Vagina (tissue), 2 donors: Measurements from ENCODE around the gene TUSC7. TPM values are rescaled to one million over a fixed set of nuclear protein-coding genes. Genes with fewer than 3 reads are reported as not detected.

Experiments used
- DNase-seq, 2 donors: peaks; one replicate each; pipeline ENCODE4 v3.0.0-alpha.2; 2017; ENCODE audit errors: extremely low spot score in 2 of 2
- H3K27ac ChIP-seq: fragments of 200-600 bp; sonication (generic); one replicate; pipeline ENCODE4 v1.5.1; 2019
- H3K27me3 ChIP-seq: fragments of 200-600 bp; sonication (generic); one replicate; pipeline ENCODE4 v1.5.1; 2019
- H3K36me3 ChIP-seq, 2 donors: fragments of 200-600 bp; sonication (generic); one replicate each; pipeline ENCODE4 v1.5.1; 2017 to 2019
- H3K4me1 ChIP-seq: fragments of 200-600 bp; sonication (generic); one replicate; pipeline ENCODE4 v1.5.1; 2019
- H3K4me3 ChIP-seq, 2 donors: fragments of 200-600 bp; sonication (generic); 1 replicate in 1 of 2; 2 replicates in 1 of 2; pipeline ENCODE4 v1.5.1; 2016 to 2019
- H3K9me3 ChIP-seq: fragments of 200-600 bp; sonication (generic); one replicate; pipeline ENCODE4 v1.5.1; 2019
- CTCF ChIP-seq, 3 experiments: fragments of 450-650 bp in 2 of 3; fragments of 200-600 bp in 1 of 3; sonication (generic) in 1 of 3; IDR thresholded peaks; one replicate each; pipeline ENCODE4 v1.5.1; 2017 to 2019; ENCODE audit warnings: antibody characterized with exemption in 3 of 3, mild to moderate bottlenecking in 2 of 3, moderate library complexity in 2 of 3
- POLR2A ChIP-seq, 2 donors: fragments of 450-650 bp; IDR thresholded peaks; one replicate each; pipeline ENCODE4 v1.6.1; 2017; ENCODE audit warnings: antibody characterized with exemption in 2 of 2, mild to moderate bottlenecking in 2 of 2, moderate library complexity in 2 of 2
- POLR2AphosphoS5 ChIP-seq, 2 donors: sonication (generic); formaldehyde crosslinking; IDR thresholded peaks; one replicate each; pipeline ENCODE4 v1.9.0; 2017; ENCODE audit warnings: antibody characterized with exemption in 2 of 2, mild to moderate bottlenecking in 2 of 2, low read depth in 1 of 2; ENCODE audit not compliant: insufficient read depth in 1 of 2
- intact Hi-C: fragments of 100-400 bp; cut with DNase I; formaldehyde crosslinking; loops from one replicate; pipeline ENCODE4 v1.15.1; 2023
- total RNA-seq: library from RNA; depleted of rRNA; stranded (reverse); fragments of >200 nt; gene quantifications from one replicate; pipeline ENCODE4 v1.2.3, GENCODE V29; 2016

Gene TUSC7
- total RNA-seq, 1 donor from 2014 or later, result not detected

- Histone ChIP-seq H3K4me3 (no peak overlapping the region), H3K36me3 (no peaks in the 10 kb centered on the region), H3K9me3 (no peaks in the 10 kb centered on the region), H3K4me1 (no peaks in the 10 kb centered on the region), H3K27ac (no peak overlapping the region), H3K27me3 (no peaks in the 10 kb centered on the region)
- TF ChIP-seq POLR2A (IDR thresholded peaks at IDR 0.05), result no peak
- DNase-seq, result no peak
- intact Hi-C loops, result no loop called here
These were observed 7.2 kb upstream of the TUSC7 start for GRCh38 chr3:116702334-116702733.

GRCh38 chr3:116707531-116707930 is 2.0 kb upstream of the TUSC7 start:
- intact Hi-C loops, result no loop called here
- Histone ChIP-seq H3K9me3 (no peaks in the 10 kb centered on the region), H3K4me1 (no peaks in the 10 kb centered on the region), H3K27me3 (no peaks in the 10 kb centered on the region), H3K36me3 (no peaks in the 10 kb centered on the region), H3K4me3 (no peak overlapping the region), H3K27ac (no peak overlapping the region)
- TF ChIP-seq CTCF (IDR thresholded peaks at IDR 0.05) (no peak), POLR2A (IDR thresholded peaks at IDR 0.05) (no peak), POLR2AphosphoS5 (IDR thresholded peaks at IDR 0.05; ENCODE audit: insufficient read depth in 1 of 2, low read depth in 1 of 2) (no peak)
- DNase-seq, result no peak

GRCh38 chr3:116716490-116716889 is 6.9 kb downstream of the TUSC7 start:
- Histone ChIP-seq H3K9me3 (no peaks in the 10 kb centered on the region), H3K36me3 (no peaks in the 10 kb centered on the region), H3K4me3 (no peak overlapping the region), H3K27ac (no peak overlapping the region), H3K27me3 (no peaks in the 10 kb centered on the region), H3K4me1 (no peaks in the 10 kb centered on the region)
- intact Hi-C loops, result no loop called here
- no peak for DNase-seq
- TF ChIP-seq POLR2AphosphoS5 (IDR thresholded peaks at IDR 0.05; ENCODE audit: insufficient read depth in 1 of 2, low read depth in 1 of 2) (no peak), CTCF (IDR thresholded peaks at IDR 0.05) (no peak), POLR2A (IDR thresholded peaks at IDR 0.05) (no peak)

GRCh38 chr3:116717566-116717965 is 8.0 kb downstream of the TUSC7 start:
- H3K4me3 ChIP-seq, result no peak overlapping the region
- H3K27ac ChIP-seq, result no peak overlapping the region
- DNase-seq, result no peak
- H3K27me3 ChIP-seq, result no peaks in the 10 kb centered on the region
- no peaks in the 10 kb centered on the region for H3K4me1 ChIP-seq
- intact Hi-C loops, result no loop called here
- TF ChIP-seq POLR2AphosphoS5 (IDR thresholded peaks at IDR 0.05; ENCODE audit: insufficient read depth in 1 of 2, low read depth in 1 of 2), result no peak
- TF ChIP-seq POLR2A (IDR thresholded peaks at IDR 0.05), result no peak
- no peak for TF ChIP-seq CTCF (IDR thresholded peaks at IDR 0.05)
- no peaks in the 10 kb centered on the region for H3K9me3 ChIP-seq
- no peaks in the 10 kb centered on the region for H3K36me3 ChIP-seq

- Histone ChIP-seq H3K4me1 (no peaks in the 10 kb centered on the region), H3K27me3 (no peaks in the 10 kb centered on the region), H3K9me3 (no peaks in the 10 kb centered on the region), H3K27ac (no peak overlapping the region), H3K4me3 (no peak overlapping the region), H3K36me3 (no peaks in the 10 kb centered on the region)
- TF ChIP-seq POLR2A (IDR thresholded peaks at IDR 0.05) (no peak), CTCF (IDR thresholded peaks at IDR 0.05) (no peak), POLR2AphosphoS5 (IDR thresholded peaks at IDR 0.05; ENCODE audit: insufficient read depth in 1 of 2, low read depth in 1 of 2) (no peak)
- no peak for DNase-seq
- intact Hi-C loops, result no loop called here
These were observed 18.9 kb downstream of the TUSC7 start for GRCh38 chr3:116728454-116728853.

- Histone ChIP-seq H3K4me3 (no peak overlapping the region), H3K27me3 (no peaks in the 10 kb centered on the region), H3K27ac (no peak overlapping the region), H3K4me1 (no peaks in the 10 kb centered on the region), H3K9me3 (no peaks in the 10 kb centered on the region), H3K36me3 (no peaks in the 10 kb centered on the region)
- TF ChIP-seq POLR2AphosphoS5 (IDR thresholded peaks at IDR 0.05; ENCODE audit: insufficient read depth in 1 of 2, low read depth in 1 of 2) (no peak), CTCF (IDR thresholded peaks at IDR 0.05) (no peak), POLR2A (IDR thresholded peaks at IDR 0.05) (no peak)
- DNase-seq, result no peak
- intact Hi-C loops, result no loop called here
These were observed 24.7 kb downstream of the TUSC7 start for GRCh38 chr3:116734243-116734642.
